M059J (cell line): Measurements from ENCODE around the gene KREMEN1. TPM values are rescaled to one million over a fixed set of nuclear protein-coding genes. Genes with fewer than 3 reads are reported as not detected.
"Not testable (repeated sequence)": the region's sequence is repeated elsewhere in the genome, so short reads cannot be mapped to it uniquely, and the experiment has no call there.

Source experiments
- DNase-seq: peaks from one replicate; pipeline ENCODE4 v3.0.0-alpha.2; 2012; ENCODE audit warnings: low read depth
- total RNA-seq: library from RNA; depleted of rRNA; stranded (reverse); fragments of >200 nt; shearing (Covaris generic); gene quantifications from 2 replicates; pipeline ENCODE4 v1.2.3, GENCODE V29; 2014

The KREMEN1 gene
- total RNA-seq, 1 experiment from 2014 or later: 3.7 TPM

GRCh38 chr22:29103121-29103520 is 30.3 kb downstream of the KREMEN1 start:
- DNase-seq: no peak

- no peak for DNase-seq
Observed at GRCh38 chr22:29105468-29105867, 32.6 kb downstream of the KREMEN1 start.

- DNase-seq: no peak
Observed at GRCh38 chr22:29106839-29107238, 34.0 kb downstream of the KREMEN1 start.

GRCh38 chr22:29108137-29108536 is 35.3 kb downstream of the KREMEN1 start:
- DNase-seq: peak; percentile 81

GRCh38 chr22:29109822-29110221 is 37.0 kb downstream of the KREMEN1 start:
- peak; percentile 80 for DNase-seq

- DNase-seq: no peak
Observed at GRCh38 chr22:29110946-29111345, 38.1 kb downstream of the KREMEN1 start.

- no peak for DNase-seq
Observed at GRCh38 chr22:29112121-29112520, 39.3 kb downstream of the KREMEN1 start.

- DNase-seq: no peak
Observed at GRCh38 chr22:29112681-29113080, 39.8 kb downstream of the KREMEN1 start.

- DNase-seq: no peak
Observed at GRCh38 chr22:29113319-29113718, 40.5 kb downstream of the KREMEN1 start.

- no peak for DNase-seq
Observed at GRCh38 chr22:29114392-29114791, 41.6 kb downstream of the KREMEN1 start.

GRCh38 chr22:29115682-29116288 is 43.0 kb downstream of the KREMEN1 start:
- no peak for DNase-seq

GRCh38 chr22:29116397-29117123 is 43.7 kb downstream of the KREMEN1 start:
- DNase-seq: peak; percentile 43

- DNase-seq: no peak
Observed at GRCh38 chr22:29117799-29118477, 45.1 kb downstream of the KREMEN1 start.

- not testable (repeated sequence) for DNase-seq
Observed at GRCh38 chr22:29120098-29120912, 47.5 kb downstream of the KREMEN1 start.

GRCh38 chr22:29121124-29121523 is 48.3 kb downstream of the KREMEN1 start:
- no peak for DNase-seq

- no peak for DNase-seq
Observed at GRCh38 chr22:29122041-29122440, 49.2 kb downstream of the KREMEN1 start.

- DNase-seq: no peak
Observed at GRCh38 chr22:29124777-29125442, 52.1 kb downstream of the KREMEN1 start.

GRCh38 chr22:29125443-29125778 is 52.6 kb downstream of the KREMEN1 start:
- no peak for DNase-seq

GRCh38 chr22:29125844-29126243 is 53.0 kb downstream of the KREMEN1 start:
- no peak for DNase-seq

- DNase-seq: no peak
Observed at GRCh38 chr22:29126670-29127395, 54.0 kb downstream of the KREMEN1 start.
